HepG2 (cell line): ENCODE results near the gene CTNNA3. TPM values are rescaled to one million over a fixed set of nuclear protein-coding genes. Genes with fewer than 3 reads are reported as not detected.
A peak's percentile ranks its signal among the peaks of the same experiment; 100 is the strongest.

Source experiments
- ATAC-seq: fragments of 200-7000 bp; cut with Tn5 transposase; 3 replicates; pipeline ENCODE4 v1.9.1; 2020; ENCODE audit warnings: mild to moderate bottlenecking, moderate library complexity
- BruUV-seq: library from RNA; stranded (reverse); fragments of 400-500 nt; replicated peaks from 2 replicates; lab custom pipeline; 2021; lab: Mats Ljungman, UMichigan
- CTCF ChIA-PET: fragments of 300-600 bp; formaldehyde crosslinking; extraction: SDS; loops from one replicate; lab custom pipeline; 2021; ENCODE audit warnings: low total read pairs, inconsistent platforms, low intra/inter-chr PET ratio; lab: Yijun Ruan, JAX
- POLR2A ChIA-PET: fragments of 350-600 bp; sonication (Branson Sonifier 250); formaldehyde crosslinking; loops from one replicate; lab custom pipeline; 2020; ENCODE audit warnings: antibody characterized with exemption, inconsistent platforms; lab: Yijun Ruan, JAX
- DNase-seq: peaks from one replicate; pipeline ENCODE4 v3.0.0-alpha.2; 2015; ENCODE audit warnings: low spot score
- FAIRE-seq: peaks from 3 replicates; lab custom pipeline; 2011; peaks lifted over from hg19 to GRCh38; lab: Jason Lieb, UNC
- H2AFZ ChIP-seq: one replicate; pipeline ENCODE4 v1.6.1; 2011; ENCODE audit warnings: low read length, inconsistent platforms
- H3K27ac ChIP-seq: fragments of 300-600 bp; 3 replicates; pipeline ENCODE4 v1.8.0; 2011; ENCODE audit warnings: mixed run types, mild to moderate bottlenecking, mixed read lengths, low read length, inconsistent platforms; ENCODE audit not compliant: insufficient read depth; ENCODE audit errors: extremely low read length
- H3K27me3 ChIP-seq, 2 experiments: fragments of 200-600 bp in 1 of 2; 2 replicates in 1 of 2; 3 replicates in 1 of 2; pipeline versions ENCODE4 v1.6.0 to v1.8.0; 2011; ENCODE audit warnings: low read length in 2 of 2, mild to moderate bottlenecking in 2 of 2, moderate library complexity in 2 of 2, inconsistent platforms in 1 of 2; ENCODE audit not compliant: insufficient read depth in 2 of 2, control insufficient read depth in 1 of 2
- H3K36me3 ChIP-seq, 2 experiments: fragments of 200-600 bp in 1 of 2; replicated peaks in 1 of 2; 2 replicates in 1 of 2; 3 replicates in 1 of 2; pipeline versions ENCODE4 v1.5.1 to v1.8.0; 2011; ENCODE audit warnings: low read length in 2 of 2, inconsistent platforms in 1 of 2; ENCODE audit not compliant: insufficient read depth in 2 of 2, control insufficient read depth in 1 of 2
- H3K4me1 ChIP-seq: 2 replicates; pipeline ENCODE4 v1.5.1; 2012; ENCODE audit warnings: low read length, inconsistent platforms; ENCODE audit not compliant: insufficient read depth
- H3K4me2 ChIP-seq: 2 replicates; pipeline ENCODE4 v1.6.0; 2011; ENCODE audit warnings: low read depth, low read length, inconsistent platforms
- H3K4me3 ChIP-seq, 3 experiments: fragments of 200-600 bp in 1 of 3; sonication (generic), shearing (Covaris generic) in 1 of 3; replicated peaks in 1 of 3; 2 replicates each; pipeline ENCODE4 v1.5.1; 2011 to 2016; ENCODE audit warnings: low read length in 3 of 3, inconsistent platforms in 2 of 3, low read depth in 2 of 3, mild to moderate bottlenecking in 2 of 3, control low read depth in 1 of 3, mixed read lengths in 1 of 3; ENCODE audit not compliant: insufficient read depth in 1 of 3
- H3K79me2 ChIP-seq: one replicate; pipeline ENCODE4 v1.6.1; 2011; ENCODE audit warnings: low read length, inconsistent platforms; ENCODE audit not compliant: insufficient read depth
- H3K9ac ChIP-seq: 2 replicates; pipeline ENCODE4 v1.6.0; 2011; ENCODE audit warnings: mild to moderate bottlenecking, low read depth, low read length, inconsistent platforms; ENCODE audit not compliant: insufficient read depth
- H3K9me3 ChIP-seq: 2 replicates; pipeline ENCODE4 v1.5.1; 2012; ENCODE audit warnings: mild to moderate bottlenecking, low read length
- H4K20me1 ChIP-seq: 2 replicates; pipeline ENCODE4 v1.6.0; 2011; ENCODE audit warnings: inconsistent platforms, mild to moderate bottlenecking, low read length, moderate library complexity; ENCODE audit not compliant: insufficient read depth
- KLF16 ChIP-seq, 2 experiments: sonication (generic) in 1 of 2; formaldehyde crosslinking in 1 of 2; IDR thresholded peaks; 2 replicates each; pipeline versions ENCODE4 v1.6.1 to v1.8.0; 2016 to 2023; ENCODE audit warnings: missing genetic modification reagents in 2 of 2, missing compliant biosample characterization in 1 of 2
- MAFF ChIP-seq: IDR thresholded peaks from 2 replicates; pipeline ENCODE4 v1.6.1; 2011; ENCODE audit warnings: low read depth, low read length, improper control_type of control experiment
- MAFK ChIP-seq, 2 experiments: IDR thresholded peaks in 1 of 2; conservative IDR thresholded peaks in 1 of 2; 2 replicates each; pipeline ENCODE4 v1.6.1; 2011; ENCODE audit warnings: improper control_type of control experiment in 2 of 2, low read length in 2 of 2
- TFDP1 ChIP-seq: IDR thresholded peaks from 2 replicates; pipeline ENCODE4 v1.6.1; 2016; ENCODE audit warnings: missing compliant biosample characterization, missing genetic modification reagents, borderline replicate concordance
- ZFP82 ChIP-seq: sonication (generic); formaldehyde crosslinking; IDR thresholded peaks from 2 replicates; pipeline ENCODE4 v1.5.1; 2020; ENCODE audit warnings: mild to moderate bottlenecking, missing genetic modification reagents, borderline replicate concordance
- ZNF18 ChIP-seq: sonication (generic); formaldehyde crosslinking; IDR thresholded peaks from 2 replicates; pipeline ENCODE4 v1.8.0; 2022; ENCODE audit warnings: mild to moderate bottlenecking, missing genetic modification reagents; ENCODE audit not compliant: insufficient replicate concordance
- ZNF331 ChIP-seq: sonication (generic); formaldehyde crosslinking; IDR thresholded peaks from 2 replicates; pipeline ENCODE4 v1.4.0; 2020; ENCODE audit warnings: missing genetic modification reagents
- ZNF543 ChIP-seq: sonication (generic); formaldehyde crosslinking; IDR thresholded peaks from 2 replicates; pipeline ENCODE4 v1.4.0; 2020; ENCODE audit warnings: mild to moderate bottlenecking, missing genetic modification reagents
- WGBS: methylation state at CpG from one replicate; pipeline ENCODE4 v1.1.6; 2017; ENCODE audit warnings: low lambda C conversion rate; 5-methylcytosine and 5-hydroxymethylcytosine counted together
- in situ Hi-C: cut with HindIII; loops from 2 replicates; pipeline ENCODE4 v1.10.0; 2017; ENCODE audit warnings: low pct_unique_long_range_greater_than_20kb; ENCODE audit not compliant: extremely low pct_ligation_motif_present
- intact Hi-C: fragments of 100-400 bp; cut with micrococcal nuclease; formaldehyde crosslinking; loops from one replicate; pipeline ENCODE4 v1.10.0; 2022; ENCODE audit not compliant: unreplicated experiment
- polyA plus RNA-seq, 8 experiments: library from polyadenylated mRNA; depleted of rRNA in 3 of 8; stranded (reverse) in 7 of 8; unstranded in 1 of 8; fragments of >200 nt; fragmentation: Illumina TruSeq in 4 of 8; extraction: Trizol in 4 of 8; gene quantifications; 2 replicates each; pipeline versions ENCODE4 v1.2.1 to v1.2.3, GENCODE V29; 2011 to 2016; ENCODE audit warnings: low read depth in 4 of 8, missing spikeins in 1 of 8, mixed read lengths in 1 of 8; ENCODE audit not compliant: insufficient read depth in 1 of 8
- total RNA-seq, 5 experiments: library from RNA; depleted of rRNA; stranded (reverse); fragments of >200 nt; fragmentation: Illumina TruSeq; extraction: Trizol; gene quantifications; 2 replicates each; pipeline ENCODE4 v1.2.3, GENCODE V29; 2016; ENCODE audit warnings: low read depth in 1 of 5

The CTNNA3 gene
- total and polyA plus RNA-seq, 2 of the 13 experiments (the other 11 are each of a cell fraction or from before 2014, with no cell fraction given), result not detected

- Histone ChIP-seq H3K9ac (no peak overlapping the region), H3K4me3 (no peak overlapping the region), H3K27ac (no peak overlapping the region), H2AFZ (no peak overlapping the region), H3K27me3 (no peaks in the 10 kb centered on the region), H3K36me3 (no peaks in the 10 kb centered on the region), H3K4me2 (no peak overlapping the region), H3K4me1 (no peaks in the 10 kb centered on the region), H4K20me1 (no peaks in the 10 kb centered on the region), H3K9me3 (no peaks in the 10 kb centered on the region), H3K79me2 (no peaks in the 10 kb centered on the region)
- POLR2A ChIA-PET, result no interaction called here
- intact Hi-C loops, result no loop called here
- ATAC-seq (no peak), DNase-seq (no peak), FAIRE-seq (no peak)
- no peak for TF ChIP-seq ZNF543 (CRISPR knock-in tag)
- peak; percentile 41 for TF ChIP-seq MAFF
- TF ChIP-seq MAFK (conservative IDR thresholded peaks at IDR 0.05 in 1 of 2, IDR thresholded peaks at IDR 0.05 in 1 of 2; ENCODE audit: low read length in 2 of 2), result peak; percentile 7 to 52; a peak in 2 of 4 replicates
- TF ChIP-seq TFDP1 (CRISPR knock-in tag), result no peak
- TF ChIP-seq KLF16 (CRISPR knock-in tag; IDR thresholded peaks at IDR 0.05), result no peak
- TF ChIP-seq ZNF331, result no peak
- TF ChIP-seq ZNF18 (CRISPR knock-in tag), result no peak
- TF ChIP-seq ZFP82 (CRISPR knock-in tag), result no peak
- CTCF ChIA-PET, result no interaction called here
- 95% methylated on average over 1 of the region's 1 CpG for WGBS
- in situ Hi-C loops, result no loop called here
- no TSS peak for BruUV-seq
Measured at GRCh38 chr10:67144530-67144929, 551.5 kb downstream of the CTNNA3 start.
